Ecto neural progenitor cell (in vitro differentiated cells): ENCODE data around the gene MRPS35.
A peak's percentile ranks its signal among the peaks of the same experiment; 100 is the strongest.

ENCODE experiments used
- DNase-seq: peaks from one replicate; pipeline ENCODE4 v3.0.0-alpha.2; 2018; ENCODE audit warnings: low spot score

MRPS35 gene

GRCh38 chr12:27772328-27773049 lies 61.9 kb downstream of the MRPS35 start:
- DNase-seq, result no peak

GRCh38 chr12:27777141-27777540 lies 66.5 kb downstream of the MRPS35 start:
- DNase-seq, result no peak

- no peak for DNase-seq
Measured at GRCh38 chr12:27778206-27778605, 67.6 kb downstream of the MRPS35 start.

GRCh38 chr12:27779416-27779919 lies 68.8 kb downstream of the MRPS35 start:
- no peak for DNase-seq

GRCh38 chr12:27779920-27780611 lies 69.4 kb downstream of the MRPS35 start, which contains the start of the genes KLHL42 and MANSC4:
Gene KLHL42, plus strand, starts transcription at chr12:27780233. Its CDS starts 98 bp downstream, at chr12:27780331.
Gene MANSC4, minus strand, starts transcription at chr12:27780236. Its CDS starts 8,960 bp downstream, at chr12:27771276.
- peak; percentile 90 for DNase-seq

- DNase-seq, result no peak
Measured at GRCh38 chr12:27780612-27781408, 70.2 kb downstream of the MRPS35 start.

GRCh38 chr12:27781680-27782079 lies 71.0 kb downstream of the MRPS35 start:
- no peak for DNase-seq

GRCh38 chr12:27782481-27782880 lies 71.8 kb downstream of the MRPS35 start:
- no peak for DNase-seq

- no peak for DNase-seq
Measured at GRCh38 chr12:27785882-27786570, 75.4 kb downstream of the MRPS35 start.

- no peak for DNase-seq
Measured at GRCh38 chr12:27787559-27787958, 76.9 kb downstream of the MRPS35 start.

- DNase-seq, result no peak
Measured at GRCh38 chr12:27790179-27790578, 79.5 kb downstream of the MRPS35 start.

- DNase-seq, result no peak
Measured at GRCh38 chr12:27794818-27795584, 84.4 kb downstream of the MRPS35 start.

- no peak for DNase-seq
Measured at GRCh38 chr12:27796128-27796527, 85.5 kb downstream of the MRPS35 start.

- DNase-seq, result no peak
Measured at GRCh38 chr12:27797301-27798025, 86.8 kb downstream of the MRPS35 start.

GRCh38 chr12:27800819-27801218 lies 90.2 kb downstream of the MRPS35 start:
- DNase-seq, result no peak

- DNase-seq, result no peak
Measured at GRCh38 chr12:27801630-27802029, 91.0 kb downstream of the MRPS35 start.

- DNase-seq, result no peak
Measured at GRCh38 chr12:27802511-27802910, 91.9 kb downstream of the MRPS35 start.

GRCh38 chr12:27802936-27803335 lies 92.3 kb downstream of the MRPS35 start:
- DNase-seq, result no peak

- no peak for DNase-seq
Measured at GRCh38 chr12:27805238-27805637, 94.6 kb downstream of the MRPS35 start.
